H9 (cell line): ENCODE data around the gene C18orf63. TPM values are rescaled to one million over a fixed set of nuclear protein-coding genes. Genes with fewer than 3 reads are reported as not detected.
"Not testable (repeated sequence)": the region's sequence is repeated elsewhere in the genome, so short reads cannot be mapped to it uniquely, and the experiment has no call there.

Experiments
- DNase-seq: peaks from one replicate; pipeline ENCODE4 v3.0.0-alpha.2; 2017
- H2AFZ ChIP-seq: one replicate; pipeline ENCODE4 v1.6.1; 2013; ENCODE audit warnings: mild to moderate bottlenecking, low read length, control low read depth, moderate library complexity
- H2AK5ac ChIP-seq: 2 replicates; pipeline ENCODE4 v1.6.1; 2013; ENCODE audit warnings: low read length, control low read depth, mixed read lengths; ENCODE audit not compliant: insufficient read length
- H2BK120ac ChIP-seq: one replicate; pipeline ENCODE4 v1.6.1; 2013; ENCODE audit warnings: low read depth, mild to moderate bottlenecking, low read length, control low read depth, inconsistent platforms; ENCODE audit not compliant: poor library complexity, severe bottlenecking
- H2BK12ac ChIP-seq: 2 replicates; pipeline ENCODE4 v1.6.1; 2013; ENCODE audit warnings: low read length, control low read depth, mixed read lengths, low read depth; ENCODE audit not compliant: insufficient read length
- H2BK15ac ChIP-seq: 2 replicates; pipeline ENCODE4 v1.6.1; 2013; ENCODE audit warnings: low read depth, low read length, control low read depth
- H2BK20ac ChIP-seq: one replicate; pipeline ENCODE4 v1.6.1; 2013; ENCODE audit warnings: low read depth, mild to moderate bottlenecking, low read length, control low read depth, inconsistent platforms; ENCODE audit not compliant: poor library complexity, severe bottlenecking
- H2BK5ac ChIP-seq: 2 replicates; pipeline ENCODE4 v1.6.1; 2013; ENCODE audit warnings: low read length, control low read depth, mixed read lengths; ENCODE audit not compliant: insufficient read length
- H3K14ac ChIP-seq: 2 replicates; pipeline ENCODE4 v1.6.1; 2013; ENCODE audit warnings: low read length, control low read depth; ENCODE audit not compliant: insufficient read depth
- H3K18ac ChIP-seq: 2 replicates; pipeline ENCODE4 v1.6.1; 2013; ENCODE audit warnings: low read depth, mild to moderate bottlenecking, mixed read lengths, low read length, control low read depth; ENCODE audit not compliant: insufficient read length
- H3K23ac ChIP-seq: 2 replicates; pipeline ENCODE4 v1.6.1; 2013; ENCODE audit warnings: low read length, control low read depth, mixed read lengths, low read depth; ENCODE audit not compliant: insufficient read length
- H3K23me2 ChIP-seq: 2 replicates; pipeline ENCODE4 v1.6.1; 2013; ENCODE audit warnings: low read depth, mild to moderate bottlenecking, mixed read lengths, low read length, control low read depth; ENCODE audit not compliant: insufficient read length, poor library complexity, severe bottlenecking
- H3K27ac ChIP-seq: 2 replicates; pipeline ENCODE4 v1.5.1; 2013; ENCODE audit warnings: low read length, control low read depth, mixed read lengths, low read depth; ENCODE audit not compliant: insufficient read length
- H3K27me3 ChIP-seq: 2 replicates; pipeline ENCODE4 v1.6.1; 2013; ENCODE audit warnings: low read length, control low read depth, inconsistent platforms; ENCODE audit not compliant: insufficient read depth
- H3K4ac ChIP-seq: 2 replicates; pipeline ENCODE4 v1.6.1; 2013; ENCODE audit warnings: low read depth, mild to moderate bottlenecking, control low read depth, inconsistent platforms, low read length, moderate library complexity
- H3K4me1 ChIP-seq: 2 replicates; pipeline ENCODE4 v1.6.1; 2013; ENCODE audit warnings: low read length, control low read depth, inconsistent platforms; ENCODE audit not compliant: insufficient read depth
- H3K4me2 ChIP-seq: 2 replicates; pipeline ENCODE4 v1.6.1; 2013; ENCODE audit warnings: low read length, control low read depth, mixed read lengths; ENCODE audit not compliant: insufficient read length, insufficient read depth
- H3K56ac ChIP-seq: 2 replicates; pipeline ENCODE4 v1.6.1; 2013; ENCODE audit warnings: low read depth, mild to moderate bottlenecking, mixed read lengths, low read length, control low read depth; ENCODE audit not compliant: insufficient read length
- H3K79me1 ChIP-seq: 2 replicates; pipeline ENCODE4 v1.6.1; 2013; ENCODE audit warnings: low read depth, mild to moderate bottlenecking, moderate library complexity, low read length, control low read depth, inconsistent platforms; ENCODE audit not compliant: insufficient read depth, poor library complexity, severe bottlenecking
- H3K79me2 ChIP-seq: 2 replicates; pipeline ENCODE4 v1.6.1; 2013; ENCODE audit warnings: low read length, control low read depth, inconsistent platforms; ENCODE audit not compliant: insufficient read depth
- H3K9ac ChIP-seq: 2 replicates; pipeline ENCODE4 v1.6.1; 2013; ENCODE audit warnings: low read length, control low read depth, mixed read lengths; ENCODE audit not compliant: insufficient read length; ENCODE audit errors: extremely low read depth
- H3K9me3 ChIP-seq: one replicate; pipeline ENCODE4 v1.6.1; 2013; ENCODE audit warnings: low read depth, low read length, inconsistent platforms; ENCODE audit not compliant: control insufficient read depth
- H3T11ph ChIP-seq: one replicate; pipeline ENCODE4 v1.6.1; 2013; ENCODE audit warnings: mild to moderate bottlenecking, low read length, control low read depth, inconsistent platforms
- H4K20me1 ChIP-seq: one replicate; pipeline ENCODE4 v1.6.1; 2013; ENCODE audit not compliant: control insufficient read depth, insufficient read length, insufficient read depth
- H4K5ac ChIP-seq: 2 replicates; pipeline ENCODE4 v1.6.1; 2013; ENCODE audit warnings: low read depth, mild to moderate bottlenecking, mixed read lengths, low read length, control low read depth; ENCODE audit not compliant: insufficient read length
- H4K8ac ChIP-seq: replicated peaks from 2 replicates; pipeline ENCODE4 v1.6.1; 2013; ENCODE audit warnings: low read length, control low read depth, mixed read lengths, low read depth; ENCODE audit not compliant: insufficient read length
- H4K91ac ChIP-seq: 2 replicates; pipeline ENCODE4 v1.6.1; 2013; ENCODE audit warnings: low read depth, mild to moderate bottlenecking, moderate library complexity, mixed read lengths, low read length, control low read depth; ENCODE audit not compliant: insufficient read length
- H3K27ac Mint-ChIP-seq, 3 experiments: 2 replicates in 2 of 3; 3 replicates in 1 of 3; pipeline ENCODE4 v1.8.0; 2020 to 2021; ENCODE audit warnings: mixed read lengths in 3 of 3, mild to moderate bottlenecking in 1 of 3, moderate library complexity in 1 of 3
- H3K27me3 Mint-ChIP-seq: 2 replicates; pipeline ENCODE4 v1.8.0; 2021; ENCODE audit warnings: low read depth, mild to moderate bottlenecking, moderate library complexity, mixed read lengths
- H3K36me3 Mint-ChIP-seq, 3 experiments: 2 replicates in 2 of 3; 3 replicates in 1 of 3; pipeline ENCODE4 v1.8.0; 2020 to 2021; ENCODE audit warnings: low read depth in 3 of 3, mixed read lengths in 3 of 3; ENCODE audit not compliant: insufficient read depth in 1 of 3
- H3K4me1 Mint-ChIP-seq, 2 experiments: 2 replicates each; pipeline ENCODE4 v1.8.0; 2020; ENCODE audit warnings: mixed read lengths in 2 of 2
- H3K4me3 Mint-ChIP-seq, 2 experiments: 2 replicates in 1 of 2; 3 replicates in 1 of 2; pipeline ENCODE4 v1.8.0; 2020 to 2021; ENCODE audit warnings: mild to moderate bottlenecking in 2 of 2, mixed read lengths in 2 of 2, moderate library complexity in 1 of 2
- H3K9me3 Mint-ChIP-seq, 2 experiments: 2 replicates in 1 of 2; 3 replicates in 1 of 2; pipeline ENCODE4 v1.8.0; 2020; ENCODE audit warnings: mild to moderate bottlenecking in 2 of 2, mixed read lengths in 2 of 2, moderate library complexity in 1 of 2
- WGBS: extraction: QIAGEN DNeasy Blood & Tissue Kit; methylation state at CpG from one replicate; pipeline ENCODE4 v1.1.7; 2013; ENCODE audit warnings: missing lambda C conversion rate, low lambda C conversion rate, mixed read lengths; ENCODE audit not compliant: insufficient read length; ENCODE audit errors: extremely low coverage; 5-methylcytosine and 5-hydroxymethylcytosine counted together
- total RNA-seq: library from RNA; stranded (reverse); gene quantifications from 2 replicates; pipeline ENCODE4 v1.2.1, GENCODE V29; 2021
- TF ChIP-seq, protein P1 (sequence below): fragments of 200-600 bp; sonication (generic); conservative IDR thresholded peaks from 3 replicates; pipeline ENCODE4 v1.8.0; 2021; ENCODE audit warnings: antibody characterized with exemption, mild to moderate bottlenecking

Gene C18orf63
- total RNA-seq, 1 experiment from 2014 or later = not detected

- H3K56ac ChIP-seq = no peak overlapping the region
- no peak overlapping the region for H2BK5ac ChIP-seq
- no peak overlapping the region for H3K9ac ChIP-seq
- no peak for DNase-seq
- H3K18ac ChIP-seq = no peak overlapping the region
- H3T11ph ChIP-seq = no peak overlapping the region
- H2BK20ac ChIP-seq = no peak overlapping the region
- peaks cover 2% of the 10 kb centered on the region for H3K23me2 ChIP-seq
- H2BK120ac ChIP-seq = no peak overlapping the region
- peak overlapping the region; percentile 60 for H3K4me2 ChIP-seq
- no peak overlapping the region for H3K27ac ChIP-seq
- no peak overlapping the region for H3K4ac ChIP-seq
- H3K36me3 Mint-ChIP-seq = no peaks in the 10 kb centered on the region; a peak in 3 of 7 replicates
- H3K27me3 Mint-ChIP-seq = peaks cover 3% of the 10 kb centered on the region
- no peak overlapping the region for H4K8ac ChIP-seq
- H4K20me1 ChIP-seq = no peaks in the 10 kb centered on the region
- H2BK15ac ChIP-seq = no peak overlapping the region
- peaks cover 7% of the 10 kb centered on the region; the same call in 1 of the 2 replicates for H3K79me2 ChIP-seq
- TF ChIP-seq, protein P1, sequence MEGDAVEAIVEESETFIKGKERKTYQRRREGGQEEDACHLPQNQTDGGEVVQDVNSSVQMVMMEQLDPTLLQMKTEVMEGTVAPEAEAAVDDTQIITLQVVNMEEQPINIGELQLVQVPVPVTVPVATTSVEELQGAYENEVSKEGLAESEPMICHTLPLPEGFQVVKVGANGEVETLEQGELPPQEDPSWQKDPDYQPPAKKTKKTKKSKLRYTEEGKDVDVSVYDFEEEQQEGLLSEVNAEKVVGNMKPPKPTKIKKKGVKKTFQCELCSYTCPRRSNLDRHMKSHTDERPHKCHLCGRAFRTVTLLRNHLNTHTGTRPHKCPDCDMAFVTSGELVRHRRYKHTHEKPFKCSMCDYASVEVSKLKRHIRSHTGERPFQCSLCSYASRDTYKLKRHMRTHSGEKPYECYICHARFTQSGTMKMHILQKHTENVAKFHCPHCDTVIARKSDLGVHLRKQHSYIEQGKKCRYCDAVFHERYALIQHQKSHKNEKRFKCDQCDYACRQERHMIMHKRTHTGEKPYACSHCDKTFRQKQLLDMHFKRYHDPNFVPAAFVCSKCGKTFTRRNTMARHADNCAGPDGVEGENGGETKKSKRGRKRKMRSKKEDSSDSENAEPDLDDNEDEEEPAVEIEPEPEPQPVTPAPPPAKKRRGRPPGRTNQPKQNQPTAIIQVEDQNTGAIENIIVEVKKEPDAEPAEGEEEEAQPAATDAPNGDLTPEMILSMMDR = no peak
- H3K9me3 Mint-ChIP-seq = no peaks in the 10 kb centered on the region; a peak in 3 of 5 replicates
- H4K5ac ChIP-seq = no peak overlapping the region
- H4K91ac ChIP-seq = no peak overlapping the region
- H3K14ac ChIP-seq = no peak overlapping the region
- peaks cover 9% of the 10 kb centered on the region; the same call in 1 of the 2 replicates for H3K4me1 ChIP-seq
- H2AFZ ChIP-seq = no peak overlapping the region
- H2AK5ac ChIP-seq = no peak overlapping the region
- H3K4me3 Mint-ChIP-seq = peak overlapping the region; percentile 87 to 96
- WGBS = no CpG with 5 or more reads among the region's 4 CpGs
- H3K27me3 ChIP-seq = no peaks in the 10 kb centered on the region
- H3K23ac ChIP-seq = no peak overlapping the region
- H3K27ac Mint-ChIP-seq = no peak overlapping the region
- peaks cover 22 to 28% of the 10 kb centered on the region in 2 experiments for H3K4me1 Mint-ChIP-seq
- H3K9me3 ChIP-seq = peaks cover 4% of the 10 kb centered on the region
- H2BK12ac ChIP-seq = no peak overlapping the region
- no peaks in the 10 kb centered on the region for H3K79me1 ChIP-seq
These were observed 23.1 kb upstream of the C18orf63 start for GRCh38 chr18:74292541-74292858.

GRCh38 chr18:74292982-74293381 is 22.7 kb upstream of the C18orf63 start:
- H2BK12ac ChIP-seq, DNase-seq, H4K20me1 ChIP-seq, H3K23me2 ChIP-seq, H3K79me2 ChIP-seq, H3K4me1 ChIP-seq, H4K91ac ChIP-seq, H3K9ac ChIP-seq, H2BK15ac ChIP-seq, H3K9me3 Mint-ChIP-seq, H3K56ac ChIP-seq, H2BK5ac ChIP-seq, H2AFZ ChIP-seq, H3K14ac ChIP-seq, H3K27me3 Mint-ChIP-seq, H3K18ac ChIP-seq, H2BK120ac ChIP-seq, H4K8ac ChIP-seq, H3K4ac ChIP-seq, H3K36me3 Mint-ChIP-seq, H2BK20ac ChIP-seq, H3K79me1 ChIP-seq, H3K23ac ChIP-seq, H3K4me2 ChIP-seq, H4K5ac ChIP-seq, H2AK5ac ChIP-seq, H3K27ac ChIP-seq, H3K9me3 ChIP-seq, H3T11ph ChIP-seq, H3K27ac Mint-ChIP-seq, H3K27me3 ChIP-seq: not testable (repeated sequence)
- H3K4me3 Mint-ChIP-seq = peak overlapping the region; percentile 87 to 96
- H3K4me1 Mint-ChIP-seq = peaks cover 17 to 23% of the 10 kb centered on the region in 2 experiments
- no CpG with 5 or more reads among the region's 3 CpGs for WGBS
